Ascending aorta (tissue), 2 donors: Measurements from ENCODE around the gene MEIS2. TPM values are rescaled to one million over a fixed set of nuclear protein-coding genes. Genes with fewer than 3 reads are reported as not detected.

Experiments
- DNase-seq, 2 donors: peaks; one replicate each; pipeline ENCODE4 v3.0.0-alpha.2; 2019; ENCODE audit warnings: low spot score in 2 of 2
- H3K27ac ChIP-seq, 2 donors: fragments of 200-600 bp; sonication (generic); one replicate each; pipeline ENCODE4 v1.5.1; 2016 to 2017; ENCODE audit warnings: mild to moderate bottlenecking in 1 of 2
- H3K27me3 ChIP-seq: fragments of 200-600 bp; sonication (generic); one replicate; pipeline ENCODE4 v1.5.1; 2017
- H3K36me3 ChIP-seq, 2 donors: fragments of 200-600 bp; sonication (generic); one replicate each; pipeline ENCODE4 v1.5.1; 2016
- H3K4me1 ChIP-seq, 2 donors: fragments of 200-600 bp; sonication (generic); one replicate each; pipeline ENCODE4 v1.5.1; 2016 to 2017; ENCODE audit warnings: mild to moderate bottlenecking in 1 of 2
- H3K4me3 ChIP-seq, 2 donors: fragments of 200-600 bp; sonication (generic); one replicate each; pipeline ENCODE4 v1.5.1; 2016 to 2017; ENCODE audit warnings: mild to moderate bottlenecking in 1 of 2
- H3K9me3 ChIP-seq, 2 donors: fragments of 200-600 bp; sonication (generic); one replicate each; pipeline ENCODE4 v1.5.1; 2016
- intact Hi-C: fragments of 100-400 bp; cut with DNase I; formaldehyde crosslinking; loops from one replicate; pipeline ENCODE4 v1.15.1; 2023
- total RNA-seq: library from RNA; depleted of rRNA; stranded (reverse); fragments of >200 nt; gene quantifications from one replicate; pipeline ENCODE4 v1.1.0, GENCODE V29; 2016
- TF ChIP-seq, protein P1 (sequence below), 3 experiments: fragments of 200-600 bp in 2 of 3; fragments of 450-650 bp in 1 of 3; sonication (generic) in 2 of 3; IDR thresholded peaks; one replicate each; pipeline ENCODE4 v1.5.1; 2016 to 2019; ENCODE audit warnings: antibody characterized with exemption in 3 of 3, mild to moderate bottlenecking in 1 of 3, moderate library complexity in 1 of 3

The MEIS2 gene
- total RNA-seq, 1 donor from 2014 or later: 11.5 TPM

DNA sequence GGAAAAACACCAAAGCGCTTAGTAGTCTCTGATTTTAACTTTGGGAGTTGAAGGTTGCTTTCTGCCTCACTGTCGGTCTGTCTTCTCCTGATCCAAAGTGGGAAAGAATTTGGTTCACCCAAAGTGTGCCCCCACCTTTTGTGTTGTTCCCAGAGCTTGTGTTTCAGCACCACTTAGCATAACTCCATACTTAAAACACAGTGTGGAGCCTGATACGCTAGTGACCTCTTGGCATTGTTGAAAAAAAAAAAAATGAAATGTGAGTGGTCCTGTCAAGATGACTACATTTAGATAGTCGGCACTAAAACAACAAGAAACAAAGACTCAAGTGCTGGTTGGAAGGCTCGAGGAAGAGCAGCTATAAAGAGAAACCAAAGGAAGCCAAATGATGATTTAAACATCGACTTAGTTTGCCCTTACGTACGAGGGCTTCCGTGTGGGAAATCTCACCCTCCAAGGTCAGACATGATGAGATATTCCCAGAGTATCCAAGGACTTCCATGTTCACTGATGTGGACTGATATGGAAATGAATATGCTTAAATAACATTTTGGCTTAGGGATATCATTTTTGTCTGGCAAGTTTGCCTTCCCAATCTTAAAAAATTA, 178.8 kb downstream of the MEIS2 start:
- Histone ChIP-seq H3K36me3 (no peaks in the 10 kb centered on the region), H3K4me1 (peaks cover 0 to 2% of the 10 kb centered on the region in 2 donors), H3K27ac (no peak overlapping the region), H3K4me3 (no peak overlapping the region), H3K27me3 (no peaks in the 10 kb centered on the region), H3K9me3 (no peaks in the 10 kb centered on the region)
- intact Hi-C loops: no loop called here
- TF ChIP-seq, protein P1, sequence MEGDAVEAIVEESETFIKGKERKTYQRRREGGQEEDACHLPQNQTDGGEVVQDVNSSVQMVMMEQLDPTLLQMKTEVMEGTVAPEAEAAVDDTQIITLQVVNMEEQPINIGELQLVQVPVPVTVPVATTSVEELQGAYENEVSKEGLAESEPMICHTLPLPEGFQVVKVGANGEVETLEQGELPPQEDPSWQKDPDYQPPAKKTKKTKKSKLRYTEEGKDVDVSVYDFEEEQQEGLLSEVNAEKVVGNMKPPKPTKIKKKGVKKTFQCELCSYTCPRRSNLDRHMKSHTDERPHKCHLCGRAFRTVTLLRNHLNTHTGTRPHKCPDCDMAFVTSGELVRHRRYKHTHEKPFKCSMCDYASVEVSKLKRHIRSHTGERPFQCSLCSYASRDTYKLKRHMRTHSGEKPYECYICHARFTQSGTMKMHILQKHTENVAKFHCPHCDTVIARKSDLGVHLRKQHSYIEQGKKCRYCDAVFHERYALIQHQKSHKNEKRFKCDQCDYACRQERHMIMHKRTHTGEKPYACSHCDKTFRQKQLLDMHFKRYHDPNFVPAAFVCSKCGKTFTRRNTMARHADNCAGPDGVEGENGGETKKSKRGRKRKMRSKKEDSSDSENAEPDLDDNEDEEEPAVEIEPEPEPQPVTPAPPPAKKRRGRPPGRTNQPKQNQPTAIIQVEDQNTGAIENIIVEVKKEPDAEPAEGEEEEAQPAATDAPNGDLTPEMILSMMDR (IDR thresholded peaks at IDR 0.05): no peak
- DNase-seq: no peak

DNA sequence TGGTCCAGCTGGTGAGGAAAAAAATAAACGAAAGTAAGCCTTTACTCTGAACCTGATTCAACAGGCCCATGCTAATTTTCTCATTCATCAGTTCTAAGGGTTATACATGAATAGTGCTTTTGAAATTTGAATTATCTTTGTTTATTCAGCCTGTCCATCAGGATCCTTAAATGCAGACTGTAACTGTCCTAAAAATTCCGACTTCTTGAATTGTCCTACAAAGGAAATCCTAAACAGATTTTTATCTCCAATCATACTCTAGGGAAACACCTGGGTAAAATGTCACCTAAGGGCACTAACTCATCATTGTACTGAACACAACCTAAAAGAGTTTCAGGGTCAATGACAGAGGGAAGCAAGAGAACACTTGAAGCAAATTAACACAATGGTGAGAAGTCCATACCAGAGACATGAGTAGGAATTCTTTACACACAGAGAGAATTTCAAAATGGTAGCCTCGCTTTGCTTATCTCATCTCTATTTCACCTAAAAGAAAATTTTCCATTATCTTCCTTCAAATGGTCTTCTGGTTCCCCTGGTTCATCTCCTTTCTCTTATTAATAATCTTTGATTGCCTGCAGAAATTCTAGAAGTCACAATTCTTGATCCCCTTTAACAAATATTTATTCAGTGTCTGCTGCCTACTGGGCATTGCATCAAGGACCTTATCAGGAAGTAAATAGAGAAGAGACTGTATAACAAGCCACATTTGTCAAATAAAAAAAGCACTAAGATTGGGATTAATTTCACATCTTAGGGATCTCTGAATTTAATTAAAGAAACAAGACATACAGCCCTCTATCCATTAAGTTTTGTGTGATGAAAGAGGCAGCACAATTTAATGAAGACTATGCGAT, 182.7 kb downstream of the MEIS2 start:
- Histone ChIP-seq H3K36me3 (no peaks in the 10 kb centered on the region), H3K9me3 (no peaks in the 10 kb centered on the region), H3K27ac (no peak overlapping the region), H3K4me3 (no peak overlapping the region), H3K4me1 (peaks cover 0 to 7% of the 10 kb centered on the region in 2 donors), H3K27me3 (no peaks in the 10 kb centered on the region)
- TF ChIP-seq, protein P1 (IDR thresholded peaks at IDR 0.05): no peak
- no peak for DNase-seq
- intact Hi-C loops: no loop called here

DNA sequence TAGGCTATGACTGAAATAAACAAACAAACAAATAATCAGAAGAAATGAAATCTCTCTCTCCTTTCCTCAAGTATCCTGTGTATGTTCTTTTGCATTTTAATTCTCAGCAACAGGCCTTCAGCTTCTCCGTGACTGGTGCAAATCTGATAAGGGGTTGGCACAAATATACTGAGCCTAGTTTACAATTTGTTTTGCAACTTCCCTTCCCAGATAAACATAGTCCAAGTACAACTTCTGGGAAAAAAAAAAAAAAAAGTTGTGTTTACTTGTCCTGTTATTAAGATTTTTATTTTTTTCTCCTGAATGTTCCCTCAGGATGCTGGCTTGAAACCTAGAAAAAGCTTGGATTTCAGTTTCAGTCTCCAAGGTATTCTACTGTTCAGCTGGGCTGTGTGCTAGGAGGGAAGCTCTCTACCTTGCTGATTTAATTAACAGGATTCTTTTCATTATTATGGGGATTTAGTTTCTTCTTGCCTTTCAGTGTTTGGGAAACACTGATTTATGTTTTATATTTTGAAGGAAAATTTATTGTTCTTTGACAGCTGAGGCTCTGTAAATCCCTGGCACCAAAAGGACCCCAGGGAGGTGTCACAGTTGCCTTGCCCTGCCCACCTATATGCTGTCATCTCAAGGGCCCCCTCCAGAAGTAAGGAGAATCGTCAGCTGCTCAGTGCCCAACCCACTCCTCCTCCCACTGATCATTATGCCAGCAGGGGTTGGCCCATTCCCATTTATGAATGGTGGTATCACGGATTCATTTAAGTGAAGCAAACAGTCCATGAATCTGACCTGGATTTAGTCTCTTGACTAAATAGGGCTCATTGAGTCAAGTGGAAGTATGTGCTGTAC, 185.2 kb downstream of the MEIS2 start:
- intact Hi-C loops: no loop called here
- H3K27me3 ChIP-seq: no peaks in the 10 kb centered on the region
- DNase-seq: no peak
- H3K27ac ChIP-seq: peak overlapping the region; percentile 16 to 26
- TF ChIP-seq, protein P1 (IDR thresholded peaks at IDR 0.05): no peak
- peaks cover 0 to 5% of the 10 kb centered on the region in 2 donors for H3K4me1 ChIP-seq
- H3K9me3 ChIP-seq: no peaks in the 10 kb centered on the region
- no peaks in the 10 kb centered on the region for H3K36me3 ChIP-seq
- H3K4me3 ChIP-seq: peak overlapping the region in 1 of 2 donors; percentile 7

DNA sequence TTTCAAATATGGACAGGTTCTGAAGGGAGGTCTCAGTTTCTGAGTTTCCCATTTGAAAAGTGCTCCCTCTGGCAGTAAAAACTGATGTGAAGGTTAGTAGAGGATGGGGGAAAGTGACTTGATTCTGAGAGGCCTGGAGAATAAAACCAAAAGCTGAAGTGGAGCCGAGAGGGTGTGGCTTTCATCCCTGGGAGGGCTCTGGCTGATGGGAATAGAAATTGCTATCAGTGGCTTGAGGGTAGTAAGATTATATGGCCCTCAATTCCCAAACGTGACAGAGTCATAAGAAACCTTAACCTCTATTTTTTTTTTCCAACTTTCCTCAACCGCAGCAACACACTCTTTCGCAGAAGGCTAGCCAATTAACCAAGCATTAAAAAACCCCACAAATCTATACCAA, 185.9 kb downstream of the MEIS2 start:
- Histone ChIP-seq H3K4me1 (peaks cover 0 to 5% of the 10 kb centered on the region in 2 donors), H3K4me3 (no peak overlapping the region), H3K27me3 (no peaks in the 10 kb centered on the region), H3K9me3 (no peaks in the 10 kb centered on the region), H3K36me3 (no peaks in the 10 kb centered on the region), H3K27ac (peak overlapping the region in 1 of 2 donors; percentile 16)
- intact Hi-C loops: no loop called here
- TF ChIP-seq, protein P1 (IDR thresholded peaks at IDR 0.05): no peak
- DNase-seq: no peak

DNA sequence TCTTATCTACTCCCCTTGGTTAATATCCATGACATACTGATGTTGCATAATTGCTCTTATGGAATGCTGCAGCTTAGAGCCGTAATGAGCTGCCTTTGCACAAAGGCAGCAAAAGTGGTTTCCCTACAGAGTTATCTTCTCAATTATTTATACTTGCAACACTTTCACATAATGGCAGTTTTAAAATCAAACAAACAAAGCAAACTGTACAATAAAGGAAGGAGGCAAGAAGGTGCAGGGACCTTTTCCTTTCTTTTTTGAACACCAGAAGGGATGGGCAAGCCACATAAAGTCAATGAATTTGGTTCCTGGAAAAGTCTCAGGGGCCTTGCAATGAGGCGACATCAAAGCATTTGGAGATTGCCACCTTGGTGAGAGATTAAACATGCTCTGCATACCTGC, 188.0 kb downstream of the MEIS2 start:
- H3K4me3 ChIP-seq: no peak overlapping the region
- H3K4me1 ChIP-seq: peaks cover 0 to 5% of the 10 kb centered on the region in 2 donors
- no peak overlapping the region for H3K27ac ChIP-seq
- no peaks in the 10 kb centered on the region for H3K36me3 ChIP-seq
- no peaks in the 10 kb centered on the region for H3K9me3 ChIP-seq
- no peak for DNase-seq
- no peaks in the 10 kb centered on the region for H3K27me3 ChIP-seq
- intact Hi-C loops: no loop called here
- TF ChIP-seq, protein P1 (IDR thresholded peaks at IDR 0.05): no peak
